A549 (cell line): ENCODE data around the gene THPO.

ENCODE experiments used
- RFX5 ChIP-seq: fragments of 450-650 bp; IDR thresholded peaks from 2 replicates; pipeline ENCODE4 v1.7.1; 2014; ENCODE audit warnings: antibody characterized with exemption, mild to moderate bottlenecking, moderate library complexity
- SMC3 ChIP-seq: fragments of >200 bp; sonication (Bioruptor Twin); formaldehyde crosslinking; IDR thresholded peaks from 3 replicates; pipeline ENCODE4 v1.6.1; 2018; ENCODE audit warnings: inconsistent platforms
- TF ChIP-seq, protein P1 (sequence below): fragments of >200 bp; sonication (Bioruptor Twin); formaldehyde crosslinking; IDR thresholded peaks from 3 replicates; pipeline ENCODE4 v1.5.1; 2016

DNA sequence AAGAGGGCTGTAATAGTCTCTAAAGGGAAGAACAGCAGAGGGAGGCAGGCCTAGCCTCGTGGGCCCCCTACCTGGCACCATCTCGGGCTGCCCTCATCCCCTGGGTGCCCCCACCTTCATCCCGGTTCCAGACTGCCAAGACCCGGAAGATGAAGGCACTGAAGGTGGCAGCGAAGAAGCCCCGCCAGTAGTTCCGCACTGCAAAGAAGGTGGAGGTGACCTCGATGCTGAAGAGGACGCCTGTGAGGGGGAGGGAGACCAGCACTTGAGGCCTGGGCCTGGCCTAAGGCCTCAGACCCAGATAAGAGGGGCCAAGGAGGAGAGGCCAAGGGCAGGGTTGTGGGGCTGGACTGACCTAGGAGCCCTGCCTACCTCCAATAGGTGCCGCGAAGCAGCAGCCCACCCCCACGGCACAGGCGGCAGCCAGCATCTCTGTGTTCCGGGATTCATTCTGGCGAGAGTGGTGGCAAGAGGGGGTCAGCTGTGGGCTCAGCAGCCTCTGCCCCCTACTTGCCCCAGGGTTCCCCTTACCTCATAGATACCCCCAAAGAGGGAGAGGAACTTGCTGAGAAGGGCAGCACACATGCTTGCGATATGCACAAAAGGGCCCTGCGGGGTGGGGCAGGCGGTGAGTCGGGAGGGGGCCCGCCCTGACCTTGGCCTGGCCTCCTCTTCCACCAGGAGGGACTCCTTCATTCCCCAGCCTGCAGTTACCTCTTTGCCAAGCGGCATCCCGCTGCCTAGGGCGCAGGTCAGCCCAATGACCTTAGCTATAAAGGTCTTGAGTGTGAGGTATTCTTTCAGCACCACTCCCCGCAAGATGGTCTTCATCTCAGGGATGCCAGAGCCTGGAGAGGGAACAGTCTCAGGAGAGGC, 20.5 kb downstream of the THPO start:
- TF ChIP-seq RFX5 (no peak), SMC3 (no peak)
- TF ChIP-seq, protein P1, sequence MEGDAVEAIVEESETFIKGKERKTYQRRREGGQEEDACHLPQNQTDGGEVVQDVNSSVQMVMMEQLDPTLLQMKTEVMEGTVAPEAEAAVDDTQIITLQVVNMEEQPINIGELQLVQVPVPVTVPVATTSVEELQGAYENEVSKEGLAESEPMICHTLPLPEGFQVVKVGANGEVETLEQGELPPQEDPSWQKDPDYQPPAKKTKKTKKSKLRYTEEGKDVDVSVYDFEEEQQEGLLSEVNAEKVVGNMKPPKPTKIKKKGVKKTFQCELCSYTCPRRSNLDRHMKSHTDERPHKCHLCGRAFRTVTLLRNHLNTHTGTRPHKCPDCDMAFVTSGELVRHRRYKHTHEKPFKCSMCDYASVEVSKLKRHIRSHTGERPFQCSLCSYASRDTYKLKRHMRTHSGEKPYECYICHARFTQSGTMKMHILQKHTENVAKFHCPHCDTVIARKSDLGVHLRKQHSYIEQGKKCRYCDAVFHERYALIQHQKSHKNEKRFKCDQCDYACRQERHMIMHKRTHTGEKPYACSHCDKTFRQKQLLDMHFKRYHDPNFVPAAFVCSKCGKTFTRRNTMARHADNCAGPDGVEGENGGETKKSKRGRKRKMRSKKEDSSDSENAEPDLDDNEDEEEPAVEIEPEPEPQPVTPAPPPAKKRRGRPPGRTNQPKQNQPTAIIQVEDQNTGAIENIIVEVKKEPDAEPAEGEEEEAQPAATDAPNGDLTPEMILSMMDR, result no peak
